Measurements from ENCODE around the gene WNK2. TPM values are rescaled to one million over a fixed set of nuclear protein-coding genes. Genes with fewer than 3 reads are reported as not detected.

WNK2 gene
- total RNA-seq, 1 experiment from 2014 or later: 69.4 TPM

DNA sequence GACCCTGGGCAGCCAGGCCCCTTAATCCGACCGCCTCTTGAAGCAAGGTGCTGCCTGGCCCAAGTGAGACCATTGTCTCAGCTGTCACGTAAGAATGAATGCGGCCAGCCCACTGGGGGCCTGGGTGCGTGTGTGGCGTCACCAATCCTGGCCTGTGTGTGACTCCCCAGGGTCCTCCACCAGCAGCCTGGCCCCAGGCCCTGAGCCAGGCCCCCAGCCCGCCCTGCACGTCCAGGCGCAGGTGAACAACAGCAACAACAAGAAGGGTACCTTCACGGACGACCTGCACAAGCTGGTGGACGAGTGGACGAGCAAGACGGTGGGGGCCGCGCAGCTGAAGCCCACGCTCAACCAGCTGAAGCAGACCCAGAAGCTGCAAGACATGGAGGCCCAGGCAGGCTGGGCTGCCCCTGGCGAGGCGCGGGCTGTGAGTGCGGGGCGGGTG lies 124.2 kb downstream of the WNK2 start:
- Histone ChIP-seq H3K27ac (ENCODE audit: insufficient read length, low read depth, low read length) (no peak overlapping the region), H3K4me1 (ENCODE audit: insufficient read depth, low read length) (no peaks in the 10 kb centered on the region), H4K8ac (replicated peaks; ENCODE audit: insufficient read length, low read depth, low read length) (no peak overlapping the region), H4K5ac (ENCODE audit: insufficient read length, low read depth, low read length) (no peak overlapping the region), H3K9ac (ENCODE audit: extremely low read depth, insufficient read length, low read length) (no peak overlapping the region), H3K23me2 (ENCODE audit: insufficient read length, low read depth, low read length, poor library complexity, severe bottlenecking) (no peaks in the 10 kb centered on the region), H4K20me1 (ENCODE audit: control insufficient read depth, insufficient read depth, insufficient read length) (no peaks in the 10 kb centered on the region), H3K4ac (ENCODE audit: low read depth, low read length) (no peak overlapping the region), H3K4me2 (ENCODE audit: insufficient read depth, insufficient read length, low read length) (no peak overlapping the region), H3K18ac (ENCODE audit: insufficient read length, low read depth, low read length) (peak overlapping the region; percentile 29), H2AK5ac (ENCODE audit: insufficient read length, low read length) (no peak overlapping the region), H3T11ph (ENCODE audit: low read length) (no peak overlapping the region), H2BK5ac (ENCODE audit: insufficient read length, low read length) (no peak overlapping the region), H4K91ac (ENCODE audit: insufficient read length, low read depth, low read length) (no peak overlapping the region), H2AFZ (ENCODE audit: low read length) (no peak overlapping the region), H3K79me2 (ENCODE audit: insufficient read depth, low read length) (no peaks in the 10 kb centered on the region), H2BK12ac (ENCODE audit: insufficient read length, low read depth, low read length) (no peak overlapping the region), H3K27me3 (ENCODE audit: insufficient read depth, low read length) (no peaks in the 10 kb centered on the region), H2BK120ac (ENCODE audit: low read depth, low read length, poor library complexity, severe bottlenecking) (no peak overlapping the region), H3K56ac (ENCODE audit: insufficient read length, low read depth, low read length) (no peak overlapping the region), H3K9me3 (ENCODE audit: control insufficient read depth, low read depth, low read length) (peaks cover 7% of the 10 kb centered on the region), H2BK15ac (ENCODE audit: low read depth, low read length) (no peak overlapping the region), H2BK20ac (ENCODE audit: low read depth, low read length, poor library complexity, severe bottlenecking) (no peak overlapping the region), H3K23ac (ENCODE audit: insufficient read length, low read depth, low read length) (no peak overlapping the region), H3K14ac (ENCODE audit: insufficient read depth, low read length) (no peak overlapping the region), H3K79me1 (ENCODE audit: insufficient read depth, low read depth, low read length, poor library complexity, severe bottlenecking) (no peaks in the 10 kb centered on the region)
- Mint-ChIP-seq H3K27ac (no peak overlapping the region), H3K4me3 (no peak overlapping the region), H3K4me1 (peaks cover 10 to 11% of the 10 kb centered on the region in 2 experiments), H3K27me3 (ENCODE audit: low read depth) (no peaks in the 10 kb centered on the region; the same call in none of the 2 replicates), H3K36me3 (ENCODE audit: insufficient read depth in 1 of 3, low read depth in 3 of 3) (peaks cover 5 to 24% (median 12%) of the 10 kb centered on the region in 3 experiments; a peak in 6 of 7 replicates), H3K9me3 (no peaks in the 10 kb centered on the region)
- DNase-seq: peak; percentile 23
- no CpG with 5 or more reads among the region's 22 CpGs for WGBS (ENCODE audit: extremely low coverage, insufficient read length, low lambda C conversion rate)
- TF ChIP-seq, protein P1, sequence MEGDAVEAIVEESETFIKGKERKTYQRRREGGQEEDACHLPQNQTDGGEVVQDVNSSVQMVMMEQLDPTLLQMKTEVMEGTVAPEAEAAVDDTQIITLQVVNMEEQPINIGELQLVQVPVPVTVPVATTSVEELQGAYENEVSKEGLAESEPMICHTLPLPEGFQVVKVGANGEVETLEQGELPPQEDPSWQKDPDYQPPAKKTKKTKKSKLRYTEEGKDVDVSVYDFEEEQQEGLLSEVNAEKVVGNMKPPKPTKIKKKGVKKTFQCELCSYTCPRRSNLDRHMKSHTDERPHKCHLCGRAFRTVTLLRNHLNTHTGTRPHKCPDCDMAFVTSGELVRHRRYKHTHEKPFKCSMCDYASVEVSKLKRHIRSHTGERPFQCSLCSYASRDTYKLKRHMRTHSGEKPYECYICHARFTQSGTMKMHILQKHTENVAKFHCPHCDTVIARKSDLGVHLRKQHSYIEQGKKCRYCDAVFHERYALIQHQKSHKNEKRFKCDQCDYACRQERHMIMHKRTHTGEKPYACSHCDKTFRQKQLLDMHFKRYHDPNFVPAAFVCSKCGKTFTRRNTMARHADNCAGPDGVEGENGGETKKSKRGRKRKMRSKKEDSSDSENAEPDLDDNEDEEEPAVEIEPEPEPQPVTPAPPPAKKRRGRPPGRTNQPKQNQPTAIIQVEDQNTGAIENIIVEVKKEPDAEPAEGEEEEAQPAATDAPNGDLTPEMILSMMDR (conservative IDR thresholded peaks at IDR 0.05): no peak

Data from H9 (cell line).